Cerebellar nuclear complex (tissue), 1 donor: ENCODE data around the gene SKI.

Experiments
- DNase-seq, 2 experiments: peaks; one replicate each; lab custom pipeline; 2025; lab: John Stamatoyannopoulos, UW

The SKI gene

DNA sequence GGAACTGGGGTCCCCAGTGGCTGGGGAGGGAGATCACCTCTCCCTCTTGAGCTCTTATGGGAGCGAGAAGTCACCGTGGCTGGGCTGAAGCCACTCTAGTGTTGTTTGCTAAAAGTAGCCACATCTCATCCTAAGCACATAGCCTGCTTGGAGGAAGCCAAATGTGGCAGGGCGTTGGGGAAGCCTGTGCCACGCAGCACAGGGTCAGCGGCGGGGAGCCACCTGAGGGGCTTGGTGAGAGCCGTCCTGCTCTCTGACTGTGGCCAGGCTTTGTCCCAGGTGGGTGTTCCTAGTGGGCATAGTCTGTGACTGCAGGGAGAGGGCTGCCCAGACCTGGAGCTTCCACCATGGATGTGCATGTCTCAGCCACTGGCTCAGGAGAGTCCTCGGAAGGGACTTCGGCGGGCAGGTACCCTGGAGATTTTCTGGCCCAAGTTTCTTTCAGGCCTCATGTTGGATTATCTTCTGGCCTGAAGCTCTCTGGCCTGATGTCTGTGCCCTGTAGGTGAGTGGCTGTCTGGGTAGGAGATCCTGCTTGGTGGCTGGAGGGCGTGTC is 124.3 kb downstream of the SKI start:
- DNase-seq = no peak

GRCh38 chr1:2352897-2353550 is 124.9 kb downstream of the SKI start:
- DNase-seq = no peak

DNA sequence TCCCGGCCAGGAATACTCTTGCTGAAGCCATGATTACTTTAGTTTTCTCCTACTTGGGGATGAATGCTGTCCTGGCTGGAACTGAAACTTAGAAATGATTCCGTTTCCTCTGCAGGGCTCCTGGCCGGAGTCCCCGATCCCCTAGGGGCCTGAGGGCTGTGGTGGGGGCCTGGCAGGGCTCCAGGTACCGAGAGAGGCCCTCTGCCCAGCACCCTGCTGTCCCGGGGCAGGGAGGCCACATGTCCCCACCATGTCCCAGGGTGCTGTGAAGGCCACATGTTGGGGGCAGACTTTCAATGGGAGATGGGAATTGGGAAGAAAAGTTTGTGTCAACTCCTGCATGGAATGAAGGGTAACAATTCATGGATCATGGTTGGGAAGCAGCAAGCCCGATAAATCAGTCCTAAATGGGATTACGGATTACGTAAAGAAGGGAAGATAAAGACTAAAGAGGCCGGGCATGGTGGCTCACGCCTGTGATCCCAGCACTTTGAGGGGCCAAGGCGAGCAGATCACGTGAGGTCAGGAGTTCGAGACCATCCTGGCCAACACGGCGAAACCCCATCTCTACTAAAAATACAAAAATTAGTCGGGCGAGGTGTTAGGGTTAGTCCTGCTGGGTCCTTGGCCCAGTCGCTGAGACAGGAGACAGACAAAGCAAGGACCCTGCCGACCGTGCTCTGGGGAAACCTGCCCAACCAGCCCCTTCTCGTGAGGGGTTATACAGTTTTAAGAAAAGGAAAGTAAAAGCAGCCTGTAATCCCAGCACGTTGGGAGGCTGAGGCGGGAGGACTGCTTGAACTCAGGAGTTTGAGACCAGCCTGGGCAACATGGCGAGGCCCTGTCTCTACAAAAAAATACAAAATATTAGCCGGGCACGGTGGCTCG is 125.7 kb downstream of the SKI start:
- no peak for DNase-seq

GRCh38 chr1:2354511-2355372 is 126.6 kb downstream of the SKI start:
- DNase-seq = no peak

GRCh38 chr1:2355373-2356261 is 127.5 kb downstream of the SKI start:
- no peak for DNase-seq

DNA sequence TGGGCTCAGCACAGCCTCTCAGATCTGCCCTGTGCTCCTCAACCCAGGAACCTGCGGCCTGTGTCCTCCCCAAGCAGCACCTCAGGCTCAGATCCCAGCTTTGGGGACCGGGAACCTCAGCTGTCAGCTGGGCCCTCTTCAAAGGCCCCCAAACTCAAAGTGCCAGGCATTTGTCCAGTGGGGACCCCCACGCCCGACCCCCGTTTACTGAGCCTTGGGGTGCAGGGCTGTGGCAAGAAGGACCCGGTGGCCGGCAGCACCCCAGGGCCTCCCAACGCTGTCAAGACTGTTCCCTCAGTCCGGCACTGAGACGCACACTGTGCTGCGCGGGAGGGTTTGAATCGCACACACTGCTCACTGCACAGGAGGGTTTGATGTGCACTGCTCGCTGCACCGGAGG is 128.3 kb downstream of the SKI start:
- DNase-seq = no peak

- DNase-seq = no peak
Measured at GRCh38 chr1:2356911-2357845, 129.1 kb downstream of the SKI start.

- no peak for DNase-seq
Measured at GRCh38 chr1:2358072-2358471, 130.0 kb downstream of the SKI start.

DNA sequence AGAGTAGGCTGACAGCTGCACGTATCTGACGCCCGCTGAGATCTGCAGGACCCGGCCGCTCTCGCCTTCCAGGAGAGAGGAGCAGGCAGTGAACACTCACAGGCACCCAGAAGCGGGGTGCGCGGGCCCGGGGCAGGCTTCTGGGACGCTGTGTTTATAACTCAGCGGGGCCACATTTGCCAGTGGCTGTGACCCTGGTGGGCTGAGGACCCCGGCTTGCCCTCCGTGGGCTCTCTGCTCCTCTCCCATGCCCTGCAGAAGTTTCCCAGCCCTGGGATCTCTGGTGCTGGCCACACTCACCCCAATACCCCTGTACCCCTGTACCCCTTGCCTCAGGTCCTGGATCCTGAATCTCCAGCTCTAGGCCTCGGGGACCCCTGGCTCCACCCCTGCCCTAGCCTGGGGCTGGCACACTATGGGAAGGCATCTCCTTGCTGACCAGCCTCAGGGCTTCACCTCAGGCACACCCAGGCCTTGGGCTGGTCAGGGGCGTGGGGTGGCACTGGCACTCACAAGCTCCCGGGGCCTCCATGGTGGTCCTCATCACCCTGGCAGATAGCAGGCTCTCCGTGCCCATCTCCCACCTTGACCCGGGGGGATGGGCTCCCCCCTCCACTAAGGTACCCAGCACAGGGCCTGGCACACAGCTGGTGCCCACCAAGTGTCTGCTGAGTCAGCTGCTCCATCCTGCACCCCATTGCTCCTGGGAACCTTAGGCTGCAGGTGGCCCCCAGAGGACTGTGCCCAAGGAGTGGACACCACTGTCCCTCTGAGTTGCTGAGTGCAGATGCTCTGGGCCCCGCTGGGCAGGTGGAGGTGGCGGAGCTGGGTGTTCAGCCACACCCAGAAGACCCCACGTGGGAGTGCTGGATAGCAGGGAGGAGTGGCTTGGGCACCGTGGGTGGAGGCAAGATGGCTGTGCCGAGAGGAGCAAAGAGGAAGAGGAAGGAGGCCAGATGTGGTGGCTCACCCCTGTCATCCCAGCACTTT is 130.8 kb downstream of the SKI start:
- DNase-seq = no peak
